GM19438 (cell line): ENCODE measurements around the gene SH3GL1.

Experiments
- ATAC-seq: cut with Tn5 transposase; IDR thresholded peaks from one replicate; pipeline ENCODE4 v1.9.1; 2021; ENCODE audit warnings: low read depth; ENCODE audit not compliant: unreplicated experiment

The SH3GL1 gene

GRCh38 chr19:4326215-4326836 is 74.0 kb downstream of the SH3GL1 start:
- no peak for ATAC-seq

- ATAC-seq: no peak
Measured at GRCh38 chr19:4324228-4324627, 76.1 kb downstream of the SH3GL1 start.

GRCh38 chr19:4323692-4324091 is 76.7 kb downstream of the SH3GL1 start:
- no peak for ATAC-seq

- no peak for ATAC-seq
Measured at GRCh38 chr19:4322942-4323665, 77.2 kb downstream of the SH3GL1 start.

GRCh38 chr19:4320419-4320818 is 79.9 kb downstream of the SH3GL1 start:
- no peak for ATAC-seq

- ATAC-seq: no peak
Measured at GRCh38 chr19:4319067-4319718, 81.2 kb downstream of the SH3GL1 start.

GRCh38 chr19:4318460-4318859 is 81.9 kb downstream of the SH3GL1 start:
- ATAC-seq: no peak

GRCh38 chr19:4316956-4317355 is 83.4 kb downstream of the SH3GL1 start:
- no peak for ATAC-seq

GRCh38 chr19:4313847-4314490 is 86.4 kb downstream of the SH3GL1 start:
- no peak for ATAC-seq
